SK-N-SH treated with all-trans-retinoic acid at 6 μM for 48 hours (cell line): ENCODE results near the gene ESX1.

Experiments used
- CREB5 ChIP-seq: fragments of 250-450 bp; sonication (Bioruptor Pico); IDR thresholded peaks from 2 replicates; pipeline ENCODE4 v1.5.1; 2020; ENCODE audit warnings: low read depth, mild to moderate bottlenecking, moderate library complexity
- PATZ1 ChIP-seq: fragments of 250-450 bp; sonication (Bioruptor Pico); IDR thresholded peaks from 2 replicates; pipeline ENCODE4 v1.8.0; 2020; ENCODE audit warnings: mild to moderate bottlenecking, moderate library complexity, borderline replicate concordance
- POU6F1 ChIP-seq: fragments of 250-450 bp; sonication (Bioruptor Pico); IDR thresholded peaks from 2 replicates; pipeline ENCODE4 v1.8.0; 2021; ENCODE audit warnings: low read depth, mild to moderate bottlenecking, moderate library complexity, borderline replicate concordance
- PPARA ChIP-seq: fragments of 250-450 bp; sonication (Bioruptor Pico); IDR thresholded peaks from 2 replicates; pipeline ENCODE4 v1.5.0; 2020; ENCODE audit warnings: mild to moderate bottlenecking, borderline replicate concordance
- ZFP30 ChIP-seq: fragments of 450-650 bp; formaldehyde crosslinking; IDR thresholded peaks from 2 replicates; pipeline ENCODE4 v1.5.0; 2022; ENCODE audit warnings: mild to moderate bottlenecking, moderate library complexity
- ZNF70 ChIP-seq: fragments of 450-650 bp; formaldehyde crosslinking; IDR thresholded peaks from 2 replicates; pipeline ENCODE4 v1.5.0; 2020; ENCODE audit warnings: mild to moderate bottlenecking, moderate library complexity

GRCh38 chrX:104285201-104285600, 30.5 kb upstream of the ESX1 start:
- TF ChIP-seq ZNF70 (CRISPR knock-in tag) (no peak), PATZ1 (CRISPR knock-in tag) (no peak), POU6F1 (no peak), ZFP30 (CRISPR knock-in tag) (no peak), PPARA (CRISPR knock-in tag) (no peak), CREB5 (no peak)
